Smooth muscle cell (in vitro differentiated cells): ENCODE data around the gene RPS6KA3. TPM values are rescaled to one million over a fixed set of nuclear protein-coding genes. Genes with fewer than 3 reads are reported as not detected.
"Not testable (repeated sequence)": the region's sequence is repeated elsewhere in the genome, so short reads cannot be mapped to it uniquely, and the experiment has no call there.

Experiments used
- DNase-seq: peaks from one replicate; lab custom pipeline; 2025; ENCODE audit not compliant: unreplicated experiment; lab: John Stamatoyannopoulos, UW
- H2AFZ ChIP-seq: fragments of 200-600 bp; sonication (generic); 2 replicates; pipeline ENCODE4 v1.6.0; 2016; ENCODE audit warnings: antibody characterized with exemption, low read depth, mild to moderate bottlenecking
- H3F3A ChIP-seq: fragments of 200-600 bp; sonication (generic); 2 replicates; pipeline ENCODE4 v1.6.0; 2017; ENCODE audit warnings: antibody characterized with exemption, low read depth
- H3K27ac ChIP-seq: fragments of 200-600 bp; sonication (generic); 2 replicates; pipeline ENCODE4 v1.5.1; 2016; ENCODE audit warnings: low read depth, mild to moderate bottlenecking
- H3K27me3 ChIP-seq: fragments of 200-600 bp; sonication (generic); 2 replicates; pipeline ENCODE4 v1.6.1; 2016; ENCODE audit warnings: low read depth, mild to moderate bottlenecking
- H3K36me3 ChIP-seq: fragments of 200-600 bp; sonication (generic); 2 replicates; pipeline ENCODE4 v1.5.1; 2016; ENCODE audit warnings: low read depth
- H3K4me1 ChIP-seq: fragments of 200-600 bp; sonication (generic); 2 replicates; pipeline ENCODE4 v1.5.1; 2016; ENCODE audit warnings: low read depth
- H3K4me2 ChIP-seq: fragments of 200-600 bp; sonication (generic); 2 replicates; pipeline ENCODE4 v1.6.0; 2016; ENCODE audit warnings: mild to moderate bottlenecking
- H3K4me3 ChIP-seq: fragments of 200-600 bp; sonication (generic); 2 replicates; pipeline ENCODE4 v1.5.1; 2016; ENCODE audit warnings: mild to moderate bottlenecking
- H3K79me2 ChIP-seq: fragments of 200-600 bp; sonication (generic); 2 replicates; pipeline ENCODE4 v1.6.0; 2016; ENCODE audit warnings: low read depth, mild to moderate bottlenecking
- H3K9ac ChIP-seq: fragments of 200-600 bp; sonication (generic); 2 replicates; pipeline ENCODE4 v1.6.0; 2016; ENCODE audit warnings: low read depth
- H3K9me3 ChIP-seq: fragments of 200-600 bp; sonication (generic); replicated peaks from 2 replicates; pipeline ENCODE4 v1.5.1; 2016; ENCODE audit warnings: low read depth
- H4K20me1 ChIP-seq: fragments of 200-600 bp; sonication (generic); 2 replicates; pipeline ENCODE4 v1.6.0; 2016; ENCODE audit warnings: low read depth
- CTCF ChIP-seq: fragments of 200-600 bp; sonication (generic); IDR thresholded peaks from 2 replicates; pipeline ENCODE4 v1.5.1; 2017; ENCODE audit warnings: borderline replicate concordance, mild to moderate bottlenecking, antibody characterized with exemption; ENCODE audit not compliant: insufficient read depth, poor library complexity, severe bottlenecking
- WGBS: methylation state at CpG from one replicate; pipeline ENCODE4 v1.1.7; 2016; ENCODE audit warnings: low lambda C conversion rate; 5-methylcytosine and 5-hydroxymethylcytosine counted together
- polyA plus RNA-seq: library from polyadenylated mRNA; unstranded; fragments of >200 nt; fragmentation: Nextera tagmentation; extraction: Ambion mirVana; gene quantifications from 2 replicates; pipeline ENCODE4 v1.2.1, GENCODE V29; 2016
- total RNA-seq: library from RNA; depleted of rRNA; stranded (reverse); fragments of >200 nt; gene quantifications from 2 replicates; pipeline ENCODE4 v1.2.3, GENCODE V29; 2014

RPS6KA3 gene
- total and polyA plus RNA-seq, 2 experiments from 2014 or later: 15.4 to 37.2 TPM

GRCh38 chrX:20253232-20253543 is 13.5 kb downstream of the RPS6KA3 start:
- H3F3A ChIP-seq: no peaks in the 10 kb centered on the region
- H3K9me3 ChIP-seq: no peaks in the 10 kb centered on the region
- no peaks in the 10 kb centered on the region for H3K36me3 ChIP-seq
- H3K79me2 ChIP-seq: peaks cover 20% of the 10 kb centered on the region
- no peak overlapping the region for H3K4me3 ChIP-seq
- no peak overlapping the region for H3K4me2 ChIP-seq
- H3K27me3 ChIP-seq: no peaks in the 10 kb centered on the region
- 40% methylated on average over 1 of the region's 1 CpG for WGBS
- peaks cover 20% of the 10 kb centered on the region for H4K20me1 ChIP-seq
- H3K4me1 ChIP-seq: no peaks in the 10 kb centered on the region
- DNase-seq: no peak
- no peak for TF ChIP-seq CTCF
- H3K9ac ChIP-seq: no peak overlapping the region
- no peak overlapping the region for H2AFZ ChIP-seq
- no peak overlapping the region for H3K27ac ChIP-seq

- H2AFZ ChIP-seq: no peak overlapping the region
- no peaks in the 10 kb centered on the region for H3K4me1 ChIP-seq
- no peaks in the 10 kb centered on the region for H3F3A ChIP-seq
- H3K27ac ChIP-seq: no peak overlapping the region
- peaks cover 15% of the 10 kb centered on the region for H4K20me1 ChIP-seq
- peak; percentile 42 for TF ChIP-seq CTCF
- no peaks in the 10 kb centered on the region for H3K9me3 ChIP-seq
- WGBS: 70% methylated on average over 6 of the region's 6 CpGs
- no peaks in the 10 kb centered on the region for H3K36me3 ChIP-seq
- H3K79me2 ChIP-seq: peaks cover 15% of the 10 kb centered on the region
- no peak overlapping the region for H3K9ac ChIP-seq
- no peaks in the 10 kb centered on the region for H3K27me3 ChIP-seq
- no peak overlapping the region for H3K4me3 ChIP-seq
- peak; percentile 0 for DNase-seq
- H3K4me2 ChIP-seq: no peak overlapping the region
These were observed 14.1 kb downstream of the RPS6KA3 start for GRCh38 chrX:20252381-20253231.

GRCh38 chrX:20251691-20252090 is 15.0 kb downstream of the RPS6KA3 start:
- no peaks in the 10 kb centered on the region for H3K36me3 ChIP-seq
- H4K20me1 ChIP-seq: peaks cover 11% of the 10 kb centered on the region
- H3K9ac ChIP-seq: no peak overlapping the region
- H3K9me3 ChIP-seq: no peaks in the 10 kb centered on the region
- H3K27me3 ChIP-seq: no peaks in the 10 kb centered on the region
- TF ChIP-seq CTCF: no peak
- no peaks in the 10 kb centered on the region for H3F3A ChIP-seq
- H3K4me2 ChIP-seq: no peak overlapping the region
- peaks cover 11% of the 10 kb centered on the region for H3K79me2 ChIP-seq
- H3K27ac ChIP-seq: no peak overlapping the region
- H2AFZ ChIP-seq: no peak overlapping the region
- no peaks in the 10 kb centered on the region for H3K4me1 ChIP-seq
- H3K4me3 ChIP-seq: no peak overlapping the region
- DNase-seq: no peak

GRCh38 chrX:20250146-20250545 is 16.6 kb downstream of the RPS6KA3 start:
- H3F3A ChIP-seq, H3K36me3 ChIP-seq, H3K4me2 ChIP-seq, H3K27ac ChIP-seq, DNase-seq, H3K4me1 ChIP-seq, H3K4me3 ChIP-seq, H2AFZ ChIP-seq, H3K9ac ChIP-seq, H3K9me3 ChIP-seq, H3K27me3 ChIP-seq, H3K79me2 ChIP-seq: not testable (repeated sequence)
- H4K20me1 ChIP-seq: peaks cover 19% of the 10 kb centered on the region
